Activated B cell treated with CpG ODN at 0.5 μM for 24 hours (primary cell): ENCODE results near the gene RBM26. TPM values are rescaled to one million over a fixed set of nuclear protein-coding genes. Genes with fewer than 3 reads are reported as not detected.

Source experiments
- ATAC-seq: fragments of 200-7000 bp; cut with Tn5 transposase; one replicate; pipeline ENCODE4 v1.10.0; 2021; ENCODE audit warnings: low read depth, mild to moderate bottlenecking, moderate library complexity
- CTCF ChIA-PET: fragments of 350-600 bp; sonication (Branson Sonifier 250); formaldehyde crosslinking; loops from one replicate; lab custom pipeline; 2021; ENCODE audit warnings: antibody characterized with exemption; lab: Charles Lee
- POLR2A ChIA-PET: fragments of 350-600 bp; sonication (Branson Sonifier 250); formaldehyde crosslinking; loops from one replicate; lab custom pipeline; 2021; ENCODE audit warnings: antibody characterized with exemption; lab: Charles Lee
- DNase-seq: peaks from one replicate; pipeline ENCODE4 v3.0.0; 2022
- H3K27ac Mint-ChIP-seq: one replicate; pipeline ENCODE4 v1.8.0; 2020; ENCODE audit warnings: mixed read lengths
- H3K27me3 Mint-ChIP-seq: one replicate; pipeline ENCODE4 v1.8.0; 2021; ENCODE audit warnings: mixed read lengths
- H3K36me3 Mint-ChIP-seq: one replicate; pipeline ENCODE4 v1.8.0; 2021; ENCODE audit warnings: low read depth, mixed read lengths
- H3K4me1 Mint-ChIP-seq: one replicate; pipeline ENCODE4 v1.8.0; 2021; ENCODE audit warnings: mixed read lengths
- H3K4me3 Mint-ChIP-seq: one replicate; pipeline ENCODE4 v1.8.0; 2020; ENCODE audit warnings: mild to moderate bottlenecking, mixed read lengths
- H3K9me3 Mint-ChIP-seq: one replicate; pipeline ENCODE4 v1.8.0; 2020; ENCODE audit warnings: mixed read lengths
- intact Hi-C: fragments of 100-400 bp; cut with micrococcal nuclease; formaldehyde crosslinking; loops from one replicate; pipeline ENCODE4 v1.15.1; 2024
- total RNA-seq: library from RNA; stranded (reverse); gene quantifications from 2 replicates; pipeline ENCODE4 v1.2.3, GENCODE V29; 2022
- TF ChIP-seq, protein P1 (sequence below): fragments of 200-600 bp; IDR thresholded peaks from one replicate; pipeline ENCODE4 v1.8.0; 2022; ENCODE audit warnings: antibody characterized with exemption, mild to moderate bottlenecking

The RBM26 gene
- total RNA-seq, 1 donor from 2014 or later: 92.9 TPM

GRCh38 chr13:79442706-79443105 lies 36.7 kb upstream of the RBM26 start:
- DNase-seq (no peak), ATAC-seq (no peak)
- CTCF ChIA-PET: interaction anchor here (1.0 kb wide), 1 partner anchor 15 kb away, joined by 5 read pairs; no protein-coding TSS in a partner anchor
- POLR2A ChIA-PET: no interaction called here
- intact Hi-C loops: no loop called here
- Mint-ChIP-seq H3K27ac (no peak overlapping the region), H3K9me3 (no peaks in the 10 kb centered on the region), H3K4me3 (no peak overlapping the region), H3K4me1 (no peaks in the 10 kb centered on the region), H3K27me3 (peaks cover 5% of the 10 kb centered on the region), H3K36me3 (no peaks in the 10 kb centered on the region)
- TF ChIP-seq, protein P1, sequence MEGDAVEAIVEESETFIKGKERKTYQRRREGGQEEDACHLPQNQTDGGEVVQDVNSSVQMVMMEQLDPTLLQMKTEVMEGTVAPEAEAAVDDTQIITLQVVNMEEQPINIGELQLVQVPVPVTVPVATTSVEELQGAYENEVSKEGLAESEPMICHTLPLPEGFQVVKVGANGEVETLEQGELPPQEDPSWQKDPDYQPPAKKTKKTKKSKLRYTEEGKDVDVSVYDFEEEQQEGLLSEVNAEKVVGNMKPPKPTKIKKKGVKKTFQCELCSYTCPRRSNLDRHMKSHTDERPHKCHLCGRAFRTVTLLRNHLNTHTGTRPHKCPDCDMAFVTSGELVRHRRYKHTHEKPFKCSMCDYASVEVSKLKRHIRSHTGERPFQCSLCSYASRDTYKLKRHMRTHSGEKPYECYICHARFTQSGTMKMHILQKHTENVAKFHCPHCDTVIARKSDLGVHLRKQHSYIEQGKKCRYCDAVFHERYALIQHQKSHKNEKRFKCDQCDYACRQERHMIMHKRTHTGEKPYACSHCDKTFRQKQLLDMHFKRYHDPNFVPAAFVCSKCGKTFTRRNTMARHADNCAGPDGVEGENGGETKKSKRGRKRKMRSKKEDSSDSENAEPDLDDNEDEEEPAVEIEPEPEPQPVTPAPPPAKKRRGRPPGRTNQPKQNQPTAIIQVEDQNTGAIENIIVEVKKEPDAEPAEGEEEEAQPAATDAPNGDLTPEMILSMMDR: no peak

DNA sequence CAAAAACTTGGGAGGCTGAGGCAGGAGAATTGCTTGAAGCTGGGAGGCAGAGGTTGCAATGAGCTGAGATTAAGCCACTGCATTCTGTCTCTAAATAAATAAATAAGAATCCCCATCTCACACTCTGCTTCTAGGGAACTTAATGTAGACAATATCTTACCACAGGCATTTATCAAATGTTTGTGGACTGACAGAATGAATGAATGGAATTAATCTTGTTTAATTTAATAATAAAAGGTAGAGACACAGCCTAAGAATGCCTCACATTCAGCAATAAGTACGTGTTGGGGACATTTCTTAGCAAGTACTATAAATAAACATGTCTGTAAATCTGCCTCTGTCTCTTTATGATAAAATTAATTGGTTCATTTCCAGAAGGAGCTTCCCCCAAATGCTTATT lies 36.2 kb upstream of the RBM26 start:
- H3K4me3 Mint-ChIP-seq: no peak overlapping the region
- intact Hi-C loops: no loop called here
- no peak for ATAC-seq
- no peaks in the 10 kb centered on the region for H3K9me3 Mint-ChIP-seq
- DNase-seq: no peak
- CTCF ChIA-PET: interaction anchor here (1.0 kb wide), 1 partner anchor 15 kb away, joined by 5 read pairs; no protein-coding TSS in a partner anchor
- no peaks in the 10 kb centered on the region for H3K4me1 Mint-ChIP-seq
- no peaks in the 10 kb centered on the region for H3K36me3 Mint-ChIP-seq
- H3K27me3 Mint-ChIP-seq: peaks cover 1% of the 10 kb centered on the region
- TF ChIP-seq, protein P1: no peak
- POLR2A ChIA-PET: no interaction called here
- H3K27ac Mint-ChIP-seq: no peak overlapping the region

- no peaks in the 10 kb centered on the region for H3K36me3 Mint-ChIP-seq
- no peaks in the 10 kb centered on the region for H3K9me3 Mint-ChIP-seq
- peaks cover 1% of the 10 kb centered on the region for H3K27me3 Mint-ChIP-seq
- ChIA-PET POLR2A (no interaction called here), CTCF (interaction anchor here (1.8 kb wide), 1 partner anchor 17 kb away, joined by 4 read pairs; no protein-coding TSS in a partner anchor)
- ATAC-seq (no peak), DNase-seq (no peak)
- H3K4me1 Mint-ChIP-seq: no peaks in the 10 kb centered on the region
- intact Hi-C loops: no loop called here
- H3K27ac Mint-ChIP-seq: no peak overlapping the region
- TF ChIP-seq, protein P1: no peak
- H3K4me3 Mint-ChIP-seq: no peak overlapping the region
Measured at GRCh38 chr13:79440958-79441528, 35.0 kb upstream of the RBM26 start.

GRCh38 chr13:79439275-79439674 lies 33.2 kb upstream of the RBM26 start:
- ChIA-PET CTCF (no interaction called here), POLR2A (no interaction called here)
- TF ChIP-seq, protein P1: no peak
- H3K27ac Mint-ChIP-seq: no peak overlapping the region
- ATAC-seq (no peak), DNase-seq (no peak)
- intact Hi-C loops: no loop called here
- no peaks in the 10 kb centered on the region for H3K9me3 Mint-ChIP-seq
- H3K36me3 Mint-ChIP-seq: no peaks in the 10 kb centered on the region
- H3K27me3 Mint-ChIP-seq: peaks cover 1% of the 10 kb centered on the region
- H3K4me1 Mint-ChIP-seq: no peaks in the 10 kb centered on the region
- no peak overlapping the region for H3K4me3 Mint-ChIP-seq

GRCh38 chr13:79435561-79435990 lies 29.5 kb upstream of the RBM26 start:
- POLR2A ChIA-PET: no interaction called here
- no peak for ATAC-seq
- Mint-ChIP-seq H3K27ac (no peak overlapping the region), H3K9me3 (no peaks in the 10 kb centered on the region), H3K36me3 (no peaks in the 10 kb centered on the region), H3K4me1 (no peaks in the 10 kb centered on the region), H3K4me3 (no peak overlapping the region), H3K27me3 (peaks cover 1% of the 10 kb centered on the region)
- intact Hi-C loops: no loop called here
- DNase-seq: no peak
- CTCF ChIA-PET: interaction anchor here (0.9 kb wide), 1 partner anchor 11 kb away, joined by 4 read pairs; no protein-coding TSS in a partner anchor
- TF ChIP-seq, protein P1: no peak
